DOHH2 (cell line): ENCODE data around the gene CDH24.

Experiments used
- EZH2phosphoT487 ChIP-seq: fragments of 200-600 bp; sonication (generic); IDR thresholded peaks from 2 replicates; pipeline ENCODE4 v1.6.1; 2017; ENCODE audit warnings: borderline replicate concordance, mild to moderate bottlenecking, antibody characterized with exemption, low read length, moderate library complexity, mixed read lengths
- TF ChIP-seq, protein P1 (sequence below): fragments of 200-600 bp; sonication (generic); IDR thresholded peaks from one replicate; pipeline ENCODE4 v1.5.1; 2014; ENCODE audit warnings: antibody characterized with exemption, mild to moderate bottlenecking, low read depth, low read length; ENCODE audit not compliant: poor library complexity, severe bottlenecking

DNA sequence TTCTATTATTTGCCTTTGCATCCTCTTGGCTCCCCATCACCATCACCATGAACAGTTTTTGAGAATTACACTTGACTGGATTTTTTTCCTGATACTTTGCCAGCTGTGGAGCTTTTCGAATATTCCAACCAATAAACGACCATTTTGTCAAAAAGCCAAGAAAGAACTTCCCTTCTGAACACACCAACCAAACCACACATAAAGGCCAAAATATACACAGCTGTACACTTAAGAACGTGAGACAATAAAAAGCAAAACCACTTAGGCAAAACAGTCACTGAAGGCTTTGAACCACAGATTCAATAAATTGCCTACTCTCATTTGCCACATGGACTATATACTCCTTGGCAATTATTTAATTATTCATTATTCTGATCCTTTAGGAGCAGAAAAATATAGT lies 48.5 kb downstream of the CDH24 start:
- TF ChIP-seq, protein P1, sequence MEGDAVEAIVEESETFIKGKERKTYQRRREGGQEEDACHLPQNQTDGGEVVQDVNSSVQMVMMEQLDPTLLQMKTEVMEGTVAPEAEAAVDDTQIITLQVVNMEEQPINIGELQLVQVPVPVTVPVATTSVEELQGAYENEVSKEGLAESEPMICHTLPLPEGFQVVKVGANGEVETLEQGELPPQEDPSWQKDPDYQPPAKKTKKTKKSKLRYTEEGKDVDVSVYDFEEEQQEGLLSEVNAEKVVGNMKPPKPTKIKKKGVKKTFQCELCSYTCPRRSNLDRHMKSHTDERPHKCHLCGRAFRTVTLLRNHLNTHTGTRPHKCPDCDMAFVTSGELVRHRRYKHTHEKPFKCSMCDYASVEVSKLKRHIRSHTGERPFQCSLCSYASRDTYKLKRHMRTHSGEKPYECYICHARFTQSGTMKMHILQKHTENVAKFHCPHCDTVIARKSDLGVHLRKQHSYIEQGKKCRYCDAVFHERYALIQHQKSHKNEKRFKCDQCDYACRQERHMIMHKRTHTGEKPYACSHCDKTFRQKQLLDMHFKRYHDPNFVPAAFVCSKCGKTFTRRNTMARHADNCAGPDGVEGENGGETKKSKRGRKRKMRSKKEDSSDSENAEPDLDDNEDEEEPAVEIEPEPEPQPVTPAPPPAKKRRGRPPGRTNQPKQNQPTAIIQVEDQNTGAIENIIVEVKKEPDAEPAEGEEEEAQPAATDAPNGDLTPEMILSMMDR = no peak
- no peak for TF ChIP-seq EZH2phosphoT487
